Sigmoid colon (tissue), 4 donors: Measurements from ENCODE around the gene LHX6.

Experiments
- EP300 ChIP-seq, 4 donors: sonication (generic); formaldehyde crosslinking; IDR thresholded peaks; one replicate each; pipeline ENCODE4 v1.6.1; 2017; ENCODE audit warnings: antibody characterized with exemption in 4 of 4
- POLR2AphosphoS5 ChIP-seq, 4 donors: sonication (generic); formaldehyde crosslinking; IDR thresholded peaks; one replicate each; pipeline ENCODE4 v1.6.1; 2017; ENCODE audit warnings: antibody characterized with exemption in 4 of 4
- TF ChIP-seq, protein P1 (sequence below), 4 experiments: fragments of 450-650 bp in 3 of 4; fragments of 200-600 bp in 1 of 4; IDR thresholded peaks; one replicate each; pipeline ENCODE4 v1.5.1; 2016 to 2019; ENCODE audit warnings: antibody characterized with exemption in 4 of 4, mild to moderate bottlenecking in 3 of 4, moderate library complexity in 2 of 4

DNA sequence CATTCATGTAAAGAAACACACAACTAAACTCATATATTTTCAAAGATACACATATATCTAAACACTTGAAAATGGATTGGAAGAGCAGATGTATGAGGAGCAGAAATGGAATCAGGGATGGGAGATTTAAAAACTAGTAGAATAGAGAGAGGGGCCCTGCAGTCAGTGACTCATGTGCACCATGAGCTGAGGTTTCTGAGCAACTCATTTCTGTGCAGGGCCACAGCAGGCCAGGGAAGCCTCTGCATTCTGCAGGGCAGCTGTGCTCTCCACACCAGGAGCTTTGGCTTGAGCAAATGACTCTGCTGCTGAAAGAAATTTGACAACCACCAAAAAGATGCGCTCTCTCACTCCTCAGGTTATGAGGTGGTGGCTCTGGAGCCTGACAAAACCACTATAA lies 27.1 kb downstream of the LHX6 start:
- TF ChIP-seq, protein P1, sequence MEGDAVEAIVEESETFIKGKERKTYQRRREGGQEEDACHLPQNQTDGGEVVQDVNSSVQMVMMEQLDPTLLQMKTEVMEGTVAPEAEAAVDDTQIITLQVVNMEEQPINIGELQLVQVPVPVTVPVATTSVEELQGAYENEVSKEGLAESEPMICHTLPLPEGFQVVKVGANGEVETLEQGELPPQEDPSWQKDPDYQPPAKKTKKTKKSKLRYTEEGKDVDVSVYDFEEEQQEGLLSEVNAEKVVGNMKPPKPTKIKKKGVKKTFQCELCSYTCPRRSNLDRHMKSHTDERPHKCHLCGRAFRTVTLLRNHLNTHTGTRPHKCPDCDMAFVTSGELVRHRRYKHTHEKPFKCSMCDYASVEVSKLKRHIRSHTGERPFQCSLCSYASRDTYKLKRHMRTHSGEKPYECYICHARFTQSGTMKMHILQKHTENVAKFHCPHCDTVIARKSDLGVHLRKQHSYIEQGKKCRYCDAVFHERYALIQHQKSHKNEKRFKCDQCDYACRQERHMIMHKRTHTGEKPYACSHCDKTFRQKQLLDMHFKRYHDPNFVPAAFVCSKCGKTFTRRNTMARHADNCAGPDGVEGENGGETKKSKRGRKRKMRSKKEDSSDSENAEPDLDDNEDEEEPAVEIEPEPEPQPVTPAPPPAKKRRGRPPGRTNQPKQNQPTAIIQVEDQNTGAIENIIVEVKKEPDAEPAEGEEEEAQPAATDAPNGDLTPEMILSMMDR (IDR thresholded peaks at IDR 0.05), result no peak
- TF ChIP-seq EP300 (IDR thresholded peaks at IDR 0.05) (no peak), POLR2AphosphoS5 (IDR thresholded peaks at IDR 0.05) (no peak)
